ENCODE measurements around the gene ACACA.

DNA sequence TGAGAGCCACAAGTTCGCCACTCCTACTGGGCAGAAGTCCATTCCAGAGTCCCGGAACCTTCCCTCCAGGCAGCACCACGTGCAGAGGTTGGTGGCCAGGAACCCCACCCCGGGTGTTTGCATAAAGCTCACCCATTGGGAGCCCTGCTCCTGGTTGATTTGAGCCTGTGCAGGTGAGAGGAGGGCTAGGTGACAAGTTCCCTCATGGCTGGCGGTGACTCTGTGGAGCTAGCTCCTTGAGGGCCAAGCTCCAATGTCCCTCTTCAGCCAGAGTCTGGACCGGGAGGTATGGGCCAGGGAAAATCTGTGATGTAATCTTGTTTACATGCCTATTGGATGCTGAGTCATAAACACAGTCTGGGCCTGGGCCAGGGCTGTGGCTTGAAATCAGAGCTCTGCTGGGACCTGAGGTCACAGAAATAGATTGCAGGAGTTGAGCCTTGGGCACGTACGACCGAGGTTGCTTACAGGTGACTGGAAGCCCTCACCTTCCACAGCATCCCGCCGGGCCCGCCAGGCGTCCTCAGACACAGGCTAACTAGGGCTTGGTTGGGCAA lies 339.0 kb downstream of the ACACA start:
- TF ChIP-seq WT1 (tag by site-specific recombination; IDR thresholded peaks at IDR 0.05), result no peak
- TF ChIP-seq ZBTB44 (tag by site-specific recombination; IDR thresholded peaks at IDR 0.05), result no peak
- TF ChIP-seq, protein P1, sequence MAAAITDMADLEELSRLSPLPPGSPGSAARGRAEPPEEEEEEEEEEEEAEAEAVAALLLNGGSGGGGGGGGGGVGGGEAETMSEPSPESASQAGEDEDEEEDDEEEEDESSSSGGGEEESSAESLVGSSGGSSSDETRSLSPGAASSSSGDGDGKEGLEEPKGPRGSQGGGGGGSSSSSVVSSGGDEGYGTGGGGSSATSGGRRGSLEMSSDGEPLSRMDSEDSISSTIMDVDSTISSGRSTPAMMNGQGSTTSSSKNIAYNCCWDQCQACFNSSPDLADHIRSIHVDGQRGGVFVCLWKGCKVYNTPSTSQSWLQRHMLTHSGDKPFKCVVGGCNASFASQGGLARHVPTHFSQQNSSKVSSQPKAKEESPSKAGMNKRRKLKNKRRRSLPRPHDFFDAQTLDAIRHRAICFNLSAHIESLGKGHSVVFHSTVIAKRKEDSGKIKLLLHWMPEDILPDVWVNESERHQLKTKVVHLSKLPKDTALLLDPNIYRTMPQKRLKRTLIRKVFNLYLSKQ (tag by site-specific recombination; IDR thresholded peaks at IDR 0.05; ENCODE audit: borderline replicate concordance), result no peak
- TF ChIP-seq, protein P2, sequence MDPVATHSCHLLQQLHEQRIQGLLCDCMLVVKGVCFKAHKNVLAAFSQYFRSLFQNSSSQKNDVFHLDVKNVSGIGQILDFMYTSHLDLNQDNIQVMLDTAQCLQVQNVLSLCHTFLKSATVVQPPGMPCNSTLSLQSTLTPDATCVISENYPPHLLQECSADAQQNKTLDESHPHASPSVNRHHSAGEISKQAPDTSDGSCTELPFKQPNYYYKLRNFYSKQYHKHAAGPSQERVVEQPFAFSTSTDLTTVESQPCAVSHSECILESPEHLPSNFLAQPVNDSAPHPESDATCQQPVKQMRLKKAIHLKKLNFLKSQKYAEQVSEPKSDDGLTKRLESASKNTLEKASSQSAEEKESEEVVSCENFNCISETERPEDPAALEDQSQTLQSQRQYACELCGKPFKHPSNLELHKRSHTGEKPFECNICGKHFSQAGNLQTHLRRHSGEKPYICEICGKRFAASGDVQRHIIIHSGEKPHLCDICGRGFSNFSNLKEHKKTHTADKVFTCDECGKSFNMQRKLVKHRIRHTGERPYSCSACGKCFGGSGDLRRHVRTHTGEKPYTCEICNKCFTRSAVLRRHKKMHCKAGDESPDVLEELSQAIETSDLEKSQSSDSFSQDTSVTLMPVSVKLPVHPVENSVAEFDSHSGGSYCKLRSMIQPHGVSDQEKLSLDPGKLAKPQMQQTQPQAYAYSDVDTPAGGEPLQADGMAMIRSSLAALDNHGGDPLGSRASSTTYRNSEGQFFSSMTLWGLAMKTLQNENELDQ (tag by site-specific recombination; IDR thresholded peaks at IDR 0.05; ENCODE audit: low read depth), result no peak
- TF ChIP-seq CTCF (tag by site-specific recombination; IDR thresholded peaks at IDR 0.05), result no peak
- no peak for TF ChIP-seq YY1 (tag by site-specific recombination; IDR thresholded peaks at IDR 0.05)
- no peak for TF ChIP-seq ZNF19 (tag by site-specific recombination; IDR thresholded peaks at IDR 0.05; ENCODE audit: low read depth)
- TF ChIP-seq REST (tag by site-specific recombination; IDR thresholded peaks at IDR 0.05), result no peak
- TF ChIP-seq ZNF18 (tag by site-specific recombination; IDR thresholded peaks at IDR 0.05), result no peak
- TF ChIP-seq ZNF140 (tag by site-specific recombination; IDR thresholded peaks at IDR 0.05), result no peak
- no peak for TF ChIP-seq ZNF664 (tag by site-specific recombination; IDR thresholded peaks at IDR 0.05)
- no peak for TF ChIP-seq ZFHX2 (tag by site-specific recombination; conservative IDR thresholded peaks at IDR 0.05)

Data from HEK293 (cell line).